ENCODE data around the gene GANC. TPM values are rescaled to one million over a fixed set of nuclear protein-coding genes. Genes with fewer than 3 reads are reported as not detected.

GANC gene
- total RNA-seq, 1 donor: 32.5 TPM

- DNase-seq (ENCODE audit: low read depth): peak; percentile 60
- TF ChIP-seq CTCF (IDR thresholded peaks at IDR 0.05; ENCODE audit: insufficient read depth, low read length): peak; percentile 84
- no peak overlapping the region for H3K4me3 ChIP-seq (ENCODE audit: low read depth, low read length)
Measured at GRCh38 chr15:42385206-42385979, 112.4 kb downstream of the GANC start.

GRCh38 chr15:42385980-42386700, 113.1 kb downstream of the GANC start:
- DNase-seq (ENCODE audit: low read depth): no peak
- no peak for TF ChIP-seq CTCF (IDR thresholded peaks at IDR 0.05; ENCODE audit: insufficient read depth, low read length)
- H3K4me3 ChIP-seq (ENCODE audit: low read depth, low read length): no peak overlapping the region

GRCh38 chr15:42387603-42388002, 114.6 kb downstream of the GANC start:
- no peak for TF ChIP-seq CTCF (IDR thresholded peaks at IDR 0.05; ENCODE audit: insufficient read depth, low read length)
- no peak for DNase-seq (ENCODE audit: low read depth)
- no peak overlapping the region for H3K4me3 ChIP-seq (ENCODE audit: low read depth, low read length)

GRCh38 chr15:42392309-42393024, 119.5 kb downstream of the GANC start:
- no peak overlapping the region for H3K4me3 ChIP-seq (ENCODE audit: low read depth, low read length)
- no peak for TF ChIP-seq CTCF (IDR thresholded peaks at IDR 0.05; ENCODE audit: insufficient read depth, low read length)

GRCh38 chr15:42394106-42394505, 121.1 kb downstream of the GANC start:
- no peak for TF ChIP-seq CTCF (IDR thresholded peaks at IDR 0.05; ENCODE audit: insufficient read depth, low read length)
- no peak for DNase-seq (ENCODE audit: low read depth)
- no peak overlapping the region for H3K4me3 ChIP-seq (ENCODE audit: low read depth, low read length)

More at GRCh38 chr15:42392309-42393024, 119.5 kb downstream of the GANC start:
- no peak for DNase-seq (ENCODE audit: low read depth)

- TF ChIP-seq CTCF (IDR thresholded peaks at IDR 0.05; ENCODE audit: insufficient read depth, low read length): no peak
- H3K4me3 ChIP-seq (ENCODE audit: low read depth, low read length): no peak overlapping the region
- no peak for DNase-seq (ENCODE audit: low read depth)
Measured at GRCh38 chr15:42395838-42396237, 122.8 kb downstream of the GANC start.

Measured in fibroblast of the aortic adventitia (primary cell).